Gastrocnemius medialis (tissue), 4 donors: ENCODE measurements around the gene PGS1.

Experiments
- POLR2A ChIP-seq, 2 donors: fragments of 450-650 bp; IDR thresholded peaks; one replicate each; pipeline ENCODE4 v1.6.1; 2017; ENCODE audit warnings: antibody characterized with exemption in 2 of 2, mild to moderate bottlenecking in 2 of 2, moderate library complexity in 2 of 2
- TF ChIP-seq, protein P1 (sequence below), 5 experiments: fragments of 450-650 bp in 3 of 5; fragments of 200-600 bp in 2 of 5; sonication (generic) in 2 of 5; IDR thresholded peaks in 4 of 5; conservative IDR thresholded peaks in 1 of 5; 1 replicate in 4 of 5; 2 replicates in 1 of 5; pipeline ENCODE4 v1.5.1; 2016 to 2019; ENCODE audit warnings: antibody characterized with exemption in 5 of 5, mild to moderate bottlenecking in 3 of 5, moderate library complexity in 3 of 5

DNA sequence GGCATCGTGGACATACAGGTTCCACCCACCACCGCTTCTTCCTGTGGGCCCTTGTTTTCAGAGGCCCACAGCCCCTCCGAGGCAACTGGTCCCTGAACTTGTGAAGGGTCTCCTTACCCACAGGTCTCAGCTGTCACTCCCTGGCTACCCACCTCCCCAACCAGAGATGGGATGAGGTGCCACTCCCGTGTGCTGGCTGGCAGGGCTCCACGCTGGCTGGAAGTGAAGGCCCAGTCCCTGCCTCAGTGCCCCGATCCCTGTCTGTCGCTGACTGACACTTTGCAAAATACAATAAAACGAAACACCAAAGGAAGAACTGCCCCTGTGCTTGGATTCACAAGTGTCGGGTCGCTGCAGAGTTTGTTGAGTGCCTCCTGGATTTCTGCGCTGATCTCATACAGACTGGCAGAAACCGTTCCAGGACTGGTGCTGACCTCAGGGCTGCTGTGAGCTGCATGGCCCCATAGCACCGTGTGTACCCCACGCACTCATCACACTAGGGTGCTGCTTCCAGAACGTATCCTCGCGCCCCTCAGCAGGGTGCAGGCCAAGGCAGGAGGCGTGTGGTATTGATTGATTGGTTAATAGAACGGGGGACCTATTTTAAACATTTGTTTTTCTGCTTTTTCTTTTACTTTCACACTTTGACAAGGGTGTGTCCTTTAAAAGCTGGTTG lies 57.0 kb downstream of the PGS1 start:
- TF ChIP-seq, protein P1, sequence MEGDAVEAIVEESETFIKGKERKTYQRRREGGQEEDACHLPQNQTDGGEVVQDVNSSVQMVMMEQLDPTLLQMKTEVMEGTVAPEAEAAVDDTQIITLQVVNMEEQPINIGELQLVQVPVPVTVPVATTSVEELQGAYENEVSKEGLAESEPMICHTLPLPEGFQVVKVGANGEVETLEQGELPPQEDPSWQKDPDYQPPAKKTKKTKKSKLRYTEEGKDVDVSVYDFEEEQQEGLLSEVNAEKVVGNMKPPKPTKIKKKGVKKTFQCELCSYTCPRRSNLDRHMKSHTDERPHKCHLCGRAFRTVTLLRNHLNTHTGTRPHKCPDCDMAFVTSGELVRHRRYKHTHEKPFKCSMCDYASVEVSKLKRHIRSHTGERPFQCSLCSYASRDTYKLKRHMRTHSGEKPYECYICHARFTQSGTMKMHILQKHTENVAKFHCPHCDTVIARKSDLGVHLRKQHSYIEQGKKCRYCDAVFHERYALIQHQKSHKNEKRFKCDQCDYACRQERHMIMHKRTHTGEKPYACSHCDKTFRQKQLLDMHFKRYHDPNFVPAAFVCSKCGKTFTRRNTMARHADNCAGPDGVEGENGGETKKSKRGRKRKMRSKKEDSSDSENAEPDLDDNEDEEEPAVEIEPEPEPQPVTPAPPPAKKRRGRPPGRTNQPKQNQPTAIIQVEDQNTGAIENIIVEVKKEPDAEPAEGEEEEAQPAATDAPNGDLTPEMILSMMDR (IDR thresholded peaks at IDR 0.05 in 4 of 5, conservative IDR thresholded peaks at IDR 0.05 in 1 of 5) = no peak
- TF ChIP-seq POLR2A (IDR thresholded peaks at IDR 0.05) = no peak
